Activated CD4-positive, alpha-beta T cell treated with anti-CD3 and anti-CD28 coated beads for 1 hour (primary cell): ENCODE measurements around the gene AMMECR1L.
"Not testable (repeated sequence)": the region's sequence is repeated elsewhere in the genome, so short reads cannot be mapped to it uniquely, and the experiment has no call there.

ENCODE experiments used
- DNase-seq: peaks from one replicate; pipeline ENCODE4 v3.0.0-alpha.2; 2020

AMMECR1L gene

GRCh38 chr2:127885780-127886592 lies at the start of gene AMMECR1L:
TSS of gene AMMECR1L (minus strand) at chr2:127885956. CDS start at chr2:127874234, 11,722 bp downstream.
- peak; percentile 63 for DNase-seq

GRCh38 chr2:127935337-127935736 lies 49.6 kb upstream of the AMMECR1L start:
- no peak for DNase-seq

GRCh38 chr2:127932199-127932876 lies 46.6 kb upstream of the AMMECR1L start:
- no peak for DNase-seq

GRCh38 chr2:127929449-127929848 lies 43.7 kb upstream of the AMMECR1L start:
- DNase-seq, result no peak

GRCh38 chr2:127927384-127927783 lies 41.6 kb upstream of the AMMECR1L start:
- DNase-seq, result no peak

- DNase-seq, result no peak
Observed at GRCh38 chr2:127917916-127918315, 32.2 kb upstream of the AMMECR1L start.

- no peak for DNase-seq
Observed at GRCh38 chr2:127913808-127914457, 28.2 kb upstream of the AMMECR1L start.

GRCh38 chr2:127911737-127912136 lies 26.0 kb upstream of the AMMECR1L start:
- no peak for DNase-seq

GRCh38 chr2:127910415-127910814 lies 24.7 kb upstream of the AMMECR1L start:
- DNase-seq, result no peak

GRCh38 chr2:127909019-127909418 lies 23.3 kb upstream of the AMMECR1L start:
- DNase-seq, result no peak

- not testable (repeated sequence) for DNase-seq
Observed at GRCh38 chr2:127907733-127908400, 22.1 kb upstream of the AMMECR1L start.

- DNase-seq, result no peak
Observed at GRCh38 chr2:127906206-127906926, 20.6 kb upstream of the AMMECR1L start.

GRCh38 chr2:127901339-127902056 lies 15.7 kb upstream of the AMMECR1L start:
- DNase-seq, result no peak

GRCh38 chr2:127897531-127898211 lies 11.9 kb upstream of the AMMECR1L start:
- DNase-seq, result no peak

GRCh38 chr2:127893494-127893893 lies 7.7 kb upstream of the AMMECR1L start:
- no peak for DNase-seq

- no peak for DNase-seq
Observed at GRCh38 chr2:127893033-127893432, 7.3 kb upstream of the AMMECR1L start.

GRCh38 chr2:127891811-127892210 lies 6.1 kb upstream of the AMMECR1L start:
- no peak for DNase-seq

- DNase-seq, result not testable (repeated sequence)
Observed at GRCh38 chr2:127890756-127891155, 5.0 kb upstream of the AMMECR1L start.

- no peak for DNase-seq
Observed at GRCh38 chr2:127888772-127889171, 3.0 kb upstream of the AMMECR1L start.

GRCh38 chr2:127887776-127888130 lies 2.0 kb upstream of the AMMECR1L start:
- DNase-seq, result no peak

GRCh38 chr2:127887082-127887775 lies 1.5 kb upstream of the AMMECR1L start:
- DNase-seq, result no peak
